HepG2 (cell line): ENCODE measurements around the gene SAPCD1. TPM values are rescaled to one million over a fixed set of nuclear protein-coding genes. Genes with fewer than 3 reads are reported as not detected.
A peak's percentile ranks its signal among the peaks of the same experiment; 100 is the strongest.

Source experiments
- CENPX ChIP-seq: sonication (generic); formaldehyde crosslinking; IDR thresholded peaks from 2 replicates; pipeline ENCODE4 v1.9.0; 2021; ENCODE audit warnings: mild to moderate bottlenecking, missing genetic modification reagents, moderate library complexity
- CREB3 ChIP-seq: sonication (generic); formaldehyde crosslinking; IDR thresholded peaks from 2 replicates; pipeline ENCODE4 v1.5.0; 2020; ENCODE audit warnings: missing genetic modification reagents
- CTCF ChIP-seq: sonication (generic); formaldehyde crosslinking; IDR thresholded peaks from 2 replicates; pipeline ENCODE4 v1.5.0; 2020; ENCODE audit warnings: mild to moderate bottlenecking, missing genetic modification reagents, moderate library complexity
- GABPB1 ChIP-seq: IDR thresholded peaks from 2 replicates; pipeline ENCODE4 v1.6.1; 2016; ENCODE audit warnings: mild to moderate bottlenecking, missing genetic modification reagents, moderate library complexity, missing compliant biosample characterization
- IRF1 ChIP-seq: sonication (generic); formaldehyde crosslinking; IDR thresholded peaks from 2 replicates; pipeline ENCODE4 v1.4.0; 2020; ENCODE audit warnings: low read depth, mild to moderate bottlenecking, missing genetic modification reagents
- JDP2 ChIP-seq: sonication (generic); formaldehyde crosslinking; IDR thresholded peaks from 2 replicates; pipeline ENCODE4 v1.8.1; 2022; ENCODE audit warnings: missing genetic modification reagents, borderline replicate concordance
- NFKB2 ChIP-seq: sonication (generic); formaldehyde crosslinking; IDR thresholded peaks from 2 replicates; pipeline ENCODE4 v1.4.0; 2020; ENCODE audit warnings: missing genetic modification reagents, borderline replicate concordance
- PITX1 ChIP-seq: sonication (generic); formaldehyde crosslinking; IDR thresholded peaks from 2 replicates; pipeline ENCODE4 v1.5.1; 2020; ENCODE audit warnings: mild to moderate bottlenecking, missing genetic modification reagents
- REST ChIP-seq, 2 experiments: IDR thresholded peaks; 2 replicates each; pipeline ENCODE4 v1.6.1; 2011 to 2012; ENCODE audit warnings: low read length in 2 of 2, borderline replicate concordance in 1 of 2, low read depth in 1 of 2, mild to moderate bottlenecking in 1 of 2, moderate library complexity in 1 of 2
- RFX1 ChIP-seq: fragments of 450-650 bp; IDR thresholded peaks from 2 replicates; pipeline ENCODE4 v1.6.1; 2017
- ZNF234 ChIP-seq: sonication (generic); formaldehyde crosslinking; conservative IDR thresholded peaks from 2 replicates; pipeline ENCODE4 v1.5.1; 2020; ENCODE audit warnings: mild to moderate bottlenecking, missing genetic modification reagents
- ZNF556 ChIP-seq: sonication (generic); formaldehyde crosslinking; IDR thresholded peaks from 2 replicates; pipeline ENCODE4 v1.4.0; 2020; ENCODE audit warnings: mild to moderate bottlenecking, missing genetic modification reagents, borderline replicate concordance
- ZNF660 ChIP-seq: sonication (generic); formaldehyde crosslinking; IDR thresholded peaks from 2 replicates; pipeline ENCODE4 v1.5.1; 2020; ENCODE audit warnings: mild to moderate bottlenecking, low read depth, missing genetic modification reagents, borderline replicate concordance
- ZNF800 ChIP-seq: sonication (generic); formaldehyde crosslinking; IDR thresholded peaks from 2 replicates; pipeline ENCODE4 v1.4.0; 2020; ENCODE audit warnings: missing genetic modification reagents
- ZSCAN5A ChIP-seq: sonication (generic); formaldehyde crosslinking; IDR thresholded peaks from 2 replicates; pipeline ENCODE4 v1.8.0; 2022; ENCODE audit warnings: mild to moderate bottlenecking, missing genetic modification reagents, borderline replicate concordance
- ZUFSP ChIP-seq: sonication (generic); formaldehyde crosslinking; IDR thresholded peaks from 2 replicates; pipeline ENCODE4 v1.9.0; 2021; ENCODE audit warnings: missing genetic modification reagents, mild to moderate bottlenecking, borderline replicate concordance
- polyA plus RNA-seq, 8 experiments: library from polyadenylated mRNA; depleted of rRNA in 3 of 8; stranded (reverse) in 7 of 8; unstranded in 1 of 8; fragments of >200 nt; fragmentation: Illumina TruSeq in 4 of 8; extraction: Trizol in 4 of 8; gene quantifications; 2 replicates each; pipeline versions ENCODE4 v1.2.1 to v1.2.3, GENCODE V29; 2011 to 2016; ENCODE audit warnings: low read depth in 4 of 8, missing spikeins in 1 of 8, mixed read lengths in 1 of 8; ENCODE audit not compliant: insufficient read depth in 1 of 8
- total RNA-seq, 5 experiments: library from RNA; depleted of rRNA; stranded (reverse); fragments of >200 nt; fragmentation: Illumina TruSeq; extraction: Trizol; gene quantifications; 2 replicates each; pipeline ENCODE4 v1.2.3, GENCODE V29; 2016; ENCODE audit warnings: low read depth in 1 of 5

The SAPCD1 gene
- total and polyA plus RNA-seq, 2 of the 13 experiments (the other 11 are each of a cell fraction or from before 2014, with no cell fraction given), result 2.5 to 3.9 TPM

GRCh38 chr6:31729515-31729978 lies 32.9 kb upstream of the SAPCD1 start (continued):
- TF ChIP-seq CTCF (CRISPR knock-in tag) (peak; percentile 96), ZUFSP (CRISPR knock-in tag) (no peak), ZNF800 (CRISPR knock-in tag) (peak; percentile 64; the same call in 1 of the 2 replicates), CREB3 (no peak), GABPB1 (CRISPR knock-in tag) (no peak), IRF1 (CRISPR knock-in tag) (no peak), RFX1 (no peak), JDP2 (CRISPR knock-in tag) (no peak), REST (IDR thresholded peaks at IDR 0.05; ENCODE audit: borderline replicate concordance in 1 of 2, low read depth in 1 of 2, low read length in 2 of 2) (no peak), ZSCAN5A (CRISPR knock-in tag) (no peak), ZNF234 (CRISPR knock-in tag) (no peak), PITX1 (CRISPR knock-in tag) (peak; percentile 43; the same call in 1 of the 2 replicates), ZNF660 (no peak), CENPX (CRISPR knock-in tag) (no peak), ZNF556 (CRISPR knock-in tag) (peak; percentile 83; the same call in 1 of the 2 replicates), NFKB2 (CRISPR knock-in tag) (no peak)
